ENCODE data around the gene AP1S2.

GRCh38 chrX:15816438-15816809, 38.2 kb downstream of the AP1S2 start:
- TF ChIP-seq EZH2 (IDR thresholded peaks at IDR 0.05), result no peak
- TF ChIP-seq, protein P1, sequence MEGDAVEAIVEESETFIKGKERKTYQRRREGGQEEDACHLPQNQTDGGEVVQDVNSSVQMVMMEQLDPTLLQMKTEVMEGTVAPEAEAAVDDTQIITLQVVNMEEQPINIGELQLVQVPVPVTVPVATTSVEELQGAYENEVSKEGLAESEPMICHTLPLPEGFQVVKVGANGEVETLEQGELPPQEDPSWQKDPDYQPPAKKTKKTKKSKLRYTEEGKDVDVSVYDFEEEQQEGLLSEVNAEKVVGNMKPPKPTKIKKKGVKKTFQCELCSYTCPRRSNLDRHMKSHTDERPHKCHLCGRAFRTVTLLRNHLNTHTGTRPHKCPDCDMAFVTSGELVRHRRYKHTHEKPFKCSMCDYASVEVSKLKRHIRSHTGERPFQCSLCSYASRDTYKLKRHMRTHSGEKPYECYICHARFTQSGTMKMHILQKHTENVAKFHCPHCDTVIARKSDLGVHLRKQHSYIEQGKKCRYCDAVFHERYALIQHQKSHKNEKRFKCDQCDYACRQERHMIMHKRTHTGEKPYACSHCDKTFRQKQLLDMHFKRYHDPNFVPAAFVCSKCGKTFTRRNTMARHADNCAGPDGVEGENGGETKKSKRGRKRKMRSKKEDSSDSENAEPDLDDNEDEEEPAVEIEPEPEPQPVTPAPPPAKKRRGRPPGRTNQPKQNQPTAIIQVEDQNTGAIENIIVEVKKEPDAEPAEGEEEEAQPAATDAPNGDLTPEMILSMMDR (IDR thresholded peaks at IDR 0.05 in 2 of 3, conservative IDR thresholded peaks at IDR 0.05 in 1 of 3; ENCODE audit: borderline replicate concordance in 1 of 3, insufficient read depth in 1 of 3, low read depth in 2 of 3, low read length in 2 of 3), result no peak

All from HCT116 (cell line).